Sigmoid colon (tissue), 7 donors: ENCODE data around the gene KLHL7. TPM values are rescaled to one million over a fixed set of nuclear protein-coding genes. Genes with fewer than 3 reads are reported as not detected.

Experiments used
- DNase-seq: peaks from one replicate; pipeline ENCODE4 v3.0.0-alpha.2; 2019
- H3K27ac ChIP-seq, 4 donors: fragments of 200-600 bp; sonication (generic); one replicate each; pipeline ENCODE4 v1.5.1; 2016 to 2019; ENCODE audit warnings: mild to moderate bottlenecking in 1 of 4
- H3K27me3 ChIP-seq, 3 donors: fragments of 200-600 bp; sonication (generic); one replicate each; pipeline ENCODE4 v1.5.1; 2019; ENCODE audit warnings: mild to moderate bottlenecking in 1 of 3
- H3K36me3 ChIP-seq, 4 donors: fragments of 200-600 bp; sonication (generic); one replicate each; pipeline ENCODE4 v1.5.1; 2016 to 2019
- H3K4me1 ChIP-seq, 4 donors: fragments of 200-600 bp; sonication (generic); one replicate each; pipeline ENCODE4 v1.5.1; 2017 to 2019
- H3K4me3 ChIP-seq, 4 donors: fragments of 200-600 bp; sonication (generic); one replicate each; pipeline ENCODE4 v1.5.1; 2017 to 2019; ENCODE audit warnings: mild to moderate bottlenecking in 2 of 4, moderate library complexity in 1 of 4
- H3K9me3 ChIP-seq, 4 donors: fragments of 200-600 bp in 3 of 4; sonication (generic) in 3 of 4; one replicate each; pipeline versions ENCODE4 v1.5.1 to v1.6.1; 2013 to 2019
- EP300 ChIP-seq, 4 donors: sonication (generic); formaldehyde crosslinking; IDR thresholded peaks; one replicate each; pipeline ENCODE4 v1.6.1; 2017; ENCODE audit warnings: antibody characterized with exemption in 4 of 4
- POLR2A ChIP-seq, 2 donors: fragments of 450-650 bp; IDR thresholded peaks; one replicate each; pipeline ENCODE4 v1.6.1; 2016; ENCODE audit warnings: antibody characterized with exemption in 2 of 2, mild to moderate bottlenecking in 2 of 2, moderate library complexity in 2 of 2
- POLR2AphosphoS5 ChIP-seq, 4 donors: sonication (generic); formaldehyde crosslinking; IDR thresholded peaks; one replicate each; pipeline ENCODE4 v1.6.1; 2017; ENCODE audit warnings: antibody characterized with exemption in 4 of 4
- WGBS, 2 donors: extraction: QIAGEN DNeasy Blood & Tissue Kit; methylation state at CpG; one replicate each; pipeline ENCODE4 v1.1.7; 2013; 5-methylcytosine and 5-hydroxymethylcytosine counted together
- intact Hi-C: fragments of 100-400 bp; cut with DNase I; formaldehyde crosslinking; loops from one replicate; pipeline ENCODE4 v1.15.1; 2023
- polyA plus RNA-seq, 3 donors: library from polyadenylated mRNA; stranded (reverse); fragments of 200-250 nt; gene quantifications; one replicate each; pipeline ENCODE4 v1.2.3, GENCODE V29; 2013
- total RNA-seq, 4 donors: library from RNA; depleted of rRNA; stranded (reverse); fragments of >200 nt; gene quantifications; one replicate each; pipeline ENCODE4 v1.1.0, GENCODE V29; 2016
- TF ChIP-seq, protein P1 (sequence below), 4 experiments: fragments of 450-650 bp in 3 of 4; fragments of 200-600 bp in 1 of 4; IDR thresholded peaks; one replicate each; pipeline ENCODE4 v1.5.1; 2016 to 2019; ENCODE audit warnings: antibody characterized with exemption in 4 of 4, mild to moderate bottlenecking in 3 of 4, moderate library complexity in 2 of 4
- donor health status: healthy with polysubstance abuse.
- donor health status: Bipolar disorder and iron deficiency.
- donor health status: healthy.

KLHL7 gene
- total and polyA plus RNA-seq, 7 donors, result 12.5 to 42.5 (median 26.9) TPM

- H3K4me3 ChIP-seq, result no peak overlapping the region
- 97% methylated on average over 4 of the region's 4 CpGs for WGBS, 2 donors
- intact Hi-C loops, result loop anchor here (5.0 to 10.0 kb wide), 3 partner anchors 188 to 1684 kb away; partner anchors contain the start of genes MALSU1 and SP4
- no peaks in the 10 kb centered on the region for H3K36me3 ChIP-seq
- H3K27me3 ChIP-seq, result no peaks in the 10 kb centered on the region
- H3K4me1 ChIP-seq, result peaks cover 0 to 37% (median 28%) of the 10 kb centered on the region in 4 donors
- TF ChIP-seq POLR2AphosphoS5 (IDR thresholded peaks at IDR 0.05) (no peak), POLR2A (IDR thresholded peaks at IDR 0.05) (no peak), EP300 (IDR thresholded peaks at IDR 0.05) (no peak)
- TF ChIP-seq, protein P1, sequence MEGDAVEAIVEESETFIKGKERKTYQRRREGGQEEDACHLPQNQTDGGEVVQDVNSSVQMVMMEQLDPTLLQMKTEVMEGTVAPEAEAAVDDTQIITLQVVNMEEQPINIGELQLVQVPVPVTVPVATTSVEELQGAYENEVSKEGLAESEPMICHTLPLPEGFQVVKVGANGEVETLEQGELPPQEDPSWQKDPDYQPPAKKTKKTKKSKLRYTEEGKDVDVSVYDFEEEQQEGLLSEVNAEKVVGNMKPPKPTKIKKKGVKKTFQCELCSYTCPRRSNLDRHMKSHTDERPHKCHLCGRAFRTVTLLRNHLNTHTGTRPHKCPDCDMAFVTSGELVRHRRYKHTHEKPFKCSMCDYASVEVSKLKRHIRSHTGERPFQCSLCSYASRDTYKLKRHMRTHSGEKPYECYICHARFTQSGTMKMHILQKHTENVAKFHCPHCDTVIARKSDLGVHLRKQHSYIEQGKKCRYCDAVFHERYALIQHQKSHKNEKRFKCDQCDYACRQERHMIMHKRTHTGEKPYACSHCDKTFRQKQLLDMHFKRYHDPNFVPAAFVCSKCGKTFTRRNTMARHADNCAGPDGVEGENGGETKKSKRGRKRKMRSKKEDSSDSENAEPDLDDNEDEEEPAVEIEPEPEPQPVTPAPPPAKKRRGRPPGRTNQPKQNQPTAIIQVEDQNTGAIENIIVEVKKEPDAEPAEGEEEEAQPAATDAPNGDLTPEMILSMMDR (IDR thresholded peaks at IDR 0.05), result no peak
- no peak overlapping the region for H3K27ac ChIP-seq
- DNase-seq, result no peak
- H3K9me3 ChIP-seq, result no peaks in the 10 kb centered on the region
Observed at GRCh38 chr7:23108995-23109394, 3.4 kb downstream of the KLHL7 start.

DNA sequence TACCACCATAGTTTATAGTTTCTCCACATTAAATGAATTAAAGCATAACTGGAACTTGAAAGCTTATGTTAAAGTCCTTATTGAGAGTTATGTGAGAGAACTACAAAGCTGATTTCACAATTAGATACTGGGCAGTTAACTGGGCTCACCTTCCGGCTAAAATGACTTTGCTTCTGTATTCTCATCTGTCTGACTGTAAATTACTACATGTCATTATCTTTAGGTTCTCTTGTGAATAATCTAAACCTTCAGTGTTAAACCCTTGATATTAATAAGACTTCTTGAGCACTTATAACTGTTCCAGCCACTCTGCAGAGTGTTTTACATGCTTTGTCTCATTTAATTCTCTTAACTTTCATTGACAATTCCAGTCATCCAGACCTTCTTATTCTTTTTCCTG is 3.9 kb downstream of the KLHL7 start:
- intact Hi-C loops, result loop anchor here (5.0 to 10.0 kb wide), 3 partner anchors 188 to 1685 kb away; partner anchors contain the start of genes MALSU1 and SP4
- 98% methylated on average over 1 of the region's 1 CpG for WGBS, 2 donors
- no peak for DNase-seq

GRCh38 chr7:23114896-23115295 is 9.3 kb downstream of the KLHL7 start:
- no peak overlapping the region for H3K27ac ChIP-seq
- WGBS, 2 donors, result 80 to 90% methylated on average over 3 of the region's 3 CpGs
- H3K36me3 ChIP-seq, result no peaks in the 10 kb centered on the region
- H3K4me3 ChIP-seq, result no peak overlapping the region
- DNase-seq, result no peak
- H3K4me1 ChIP-seq, result peaks cover 0 to 23% (median 10%) of the 10 kb centered on the region in 4 donors
- TF ChIP-seq, protein P1 (IDR thresholded peaks at IDR 0.05), result no peak
- TF ChIP-seq POLR2A (IDR thresholded peaks at IDR 0.05) (no peak), POLR2AphosphoS5 (IDR thresholded peaks at IDR 0.05) (no peak), EP300 (IDR thresholded peaks at IDR 0.05) (no peak)
- H3K27me3 ChIP-seq, result no peaks in the 10 kb centered on the region
- no peaks in the 10 kb centered on the region for H3K9me3 ChIP-seq
- intact Hi-C loops, result no loop called here

More for the DNA sequence above, 3.9 kb downstream of the KLHL7 start:
- Histone ChIP-seq H3K27me3 (no peaks in the 10 kb centered on the region), H3K4me3 (no peak overlapping the region), H3K4me1 (peaks cover 0 to 38% (median 28%) of the 10 kb centered on the region in 4 donors), H3K27ac (no peak overlapping the region), H3K9me3 (no peaks in the 10 kb centered on the region), H3K36me3 (no peaks in the 10 kb centered on the region)
- TF ChIP-seq POLR2A (IDR thresholded peaks at IDR 0.05) (no peak), EP300 (IDR thresholded peaks at IDR 0.05) (no peak), POLR2AphosphoS5 (IDR thresholded peaks at IDR 0.05) (no peak)
- TF ChIP-seq, protein P1 (IDR thresholded peaks at IDR 0.05), result no peak

DNA sequence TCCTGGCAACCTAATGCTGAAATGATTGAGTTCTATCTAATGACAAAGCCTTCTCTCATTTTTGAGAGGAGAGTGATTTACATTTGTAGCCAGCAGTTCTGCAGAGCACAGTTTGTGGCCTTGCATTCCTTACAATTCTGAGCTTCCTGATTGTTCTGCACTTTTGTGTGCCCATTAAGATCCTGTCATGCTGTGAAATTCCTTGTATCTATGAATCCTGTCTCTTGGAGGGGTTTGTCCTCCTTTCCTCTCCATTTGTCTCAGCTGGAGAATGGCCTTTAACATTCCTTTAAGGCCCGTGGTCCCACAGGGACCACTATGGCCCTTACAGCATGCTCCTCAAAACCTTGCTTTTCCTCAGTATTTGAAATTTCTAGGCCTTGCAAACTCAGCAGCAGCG is 10.4 kb downstream of the KLHL7 start:
- H3K27ac ChIP-seq, result no peak overlapping the region
- peaks cover 0 to 20% (median 8%) of the 10 kb centered on the region in 4 donors for H3K4me1 ChIP-seq
- H3K9me3 ChIP-seq, result no peaks in the 10 kb centered on the region
- intact Hi-C loops, result no loop called here
- TF ChIP-seq, protein P1 (IDR thresholded peaks at IDR 0.05), result no peak
- TF ChIP-seq EP300 (IDR thresholded peaks at IDR 0.05) (no peak), POLR2AphosphoS5 (IDR thresholded peaks at IDR 0.05) (no peak), POLR2A (IDR thresholded peaks at IDR 0.05) (no peak)
- WGBS, 2 donors, result 83 to 91% methylated on average over 2 of the region's 2 CpGs
- no peak for DNase-seq
- no peaks in the 10 kb centered on the region for H3K36me3 ChIP-seq
- no peaks in the 10 kb centered on the region for H3K27me3 ChIP-seq
- no peak overlapping the region for H3K4me3 ChIP-seq

DNA sequence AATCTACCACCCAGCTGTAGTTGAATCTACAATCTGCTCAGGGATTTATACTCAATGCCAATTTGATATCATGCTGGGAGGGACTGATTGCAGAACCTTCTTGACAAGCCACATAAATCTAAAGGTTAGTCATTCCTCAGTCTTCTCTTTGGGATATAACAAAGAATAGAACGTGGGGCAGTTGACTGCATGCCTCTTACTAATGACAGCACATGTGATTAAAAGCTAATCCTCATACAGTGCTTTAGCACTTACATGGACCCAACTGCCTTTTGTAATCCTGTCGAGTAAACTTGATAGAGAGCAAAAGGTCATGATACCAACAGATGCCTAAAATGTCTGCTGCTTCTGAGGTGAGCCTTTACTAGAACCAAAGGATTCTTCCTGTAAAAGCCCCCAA is 12.3 kb downstream of the KLHL7 start:
- intact Hi-C loops, result no loop called here
- H3K27me3 ChIP-seq, result no peaks in the 10 kb centered on the region
- H3K4me1 ChIP-seq, result peaks cover 0 to 20% (median 9%) of the 10 kb centered on the region in 4 donors
- WGBS, 2 donors, result 80 to 83% methylated on average over 2 of the region's 2 CpGs
- no peak overlapping the region for H3K27ac ChIP-seq
- H3K9me3 ChIP-seq, result no peaks in the 10 kb centered on the region
- H3K4me3 ChIP-seq, result no peak overlapping the region
- no peak for DNase-seq
- no peaks in the 10 kb centered on the region for H3K36me3 ChIP-seq
- no peak for TF ChIP-seq POLR2A (IDR thresholded peaks at IDR 0.05)
- TF ChIP-seq EP300 (IDR thresholded peaks at IDR 0.05), result no peak
- TF ChIP-seq, protein P1 (IDR thresholded peaks at IDR 0.05), result no peak
- TF ChIP-seq POLR2AphosphoS5 (IDR thresholded peaks at IDR 0.05), result no peak
